HuH-7.5 (cell line): Measurements from ENCODE around the gene RIPOR1.

ENCODE experiments used
- DNase-seq: peaks from one replicate; pipeline ENCODE4 v3.0.0; 2011; ENCODE audit warnings: low spot score

The RIPOR1 gene

DNA sequence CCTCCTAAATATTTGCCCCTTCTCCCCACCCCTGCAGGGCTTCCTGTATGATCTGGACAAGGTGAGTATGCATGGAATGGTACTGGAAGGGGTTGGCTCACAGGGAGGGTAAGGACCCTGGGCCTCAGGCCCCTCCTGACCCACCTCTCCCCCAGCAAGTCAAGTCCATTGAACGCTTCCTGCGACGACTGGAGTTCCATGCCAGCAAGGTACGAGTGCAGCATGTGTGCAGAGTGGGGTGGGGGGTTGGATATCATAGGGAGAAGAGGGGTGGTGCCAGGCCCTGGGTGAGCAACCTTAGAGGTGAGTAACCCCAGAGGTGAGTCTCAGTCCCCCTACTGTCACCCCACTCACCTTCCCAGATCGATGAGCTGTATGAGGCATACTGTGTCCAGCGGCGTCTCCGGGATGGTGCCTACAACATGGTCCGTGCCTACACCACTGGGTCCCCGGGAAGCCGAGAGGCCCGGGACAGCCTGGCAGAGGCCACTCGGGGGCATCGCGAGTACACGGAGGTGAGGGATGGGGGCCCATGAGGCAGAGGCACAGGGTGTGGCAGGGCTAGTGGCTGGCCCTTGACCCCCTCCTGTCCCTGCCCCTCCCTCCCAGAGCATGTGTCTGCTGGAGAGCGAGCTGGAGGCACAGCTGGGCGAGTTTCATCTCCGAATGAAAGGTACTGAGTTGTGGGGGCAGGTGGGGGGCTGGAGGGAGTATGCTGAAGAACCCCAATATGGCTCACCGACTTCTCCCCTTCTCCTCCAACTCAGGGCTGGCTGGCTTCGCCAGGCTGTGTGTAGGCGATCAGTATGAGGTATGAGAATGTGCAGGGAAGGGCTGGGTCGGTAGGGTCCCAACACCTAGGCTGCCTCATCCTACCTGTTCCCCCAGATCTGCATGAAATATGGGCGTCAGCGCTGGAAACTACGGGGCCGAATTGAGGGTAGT lies 11.3 kb downstream of the RIPOR1 start:
- DNase-seq: no peak

DNA sequence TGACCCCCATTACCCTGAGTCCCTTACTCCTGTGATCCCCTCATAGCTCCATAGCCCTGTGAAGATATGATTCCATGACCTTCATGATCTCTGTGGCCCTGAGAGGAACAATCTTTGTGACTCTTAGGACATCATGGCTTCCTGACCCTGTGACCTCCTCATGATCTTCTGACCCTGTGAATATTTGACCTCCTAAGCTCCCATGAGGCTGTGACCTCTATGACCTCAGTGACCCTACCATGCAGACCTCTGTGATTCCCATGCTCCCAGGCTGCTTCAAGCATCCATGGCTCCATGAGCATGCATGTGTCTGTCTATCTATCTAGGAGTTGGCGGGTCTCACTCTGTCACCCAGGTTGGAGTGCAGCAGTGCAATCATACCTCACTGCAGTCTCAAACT lies 12.1 kb downstream of the RIPOR1 start:
- DNase-seq: no peak

DNA sequence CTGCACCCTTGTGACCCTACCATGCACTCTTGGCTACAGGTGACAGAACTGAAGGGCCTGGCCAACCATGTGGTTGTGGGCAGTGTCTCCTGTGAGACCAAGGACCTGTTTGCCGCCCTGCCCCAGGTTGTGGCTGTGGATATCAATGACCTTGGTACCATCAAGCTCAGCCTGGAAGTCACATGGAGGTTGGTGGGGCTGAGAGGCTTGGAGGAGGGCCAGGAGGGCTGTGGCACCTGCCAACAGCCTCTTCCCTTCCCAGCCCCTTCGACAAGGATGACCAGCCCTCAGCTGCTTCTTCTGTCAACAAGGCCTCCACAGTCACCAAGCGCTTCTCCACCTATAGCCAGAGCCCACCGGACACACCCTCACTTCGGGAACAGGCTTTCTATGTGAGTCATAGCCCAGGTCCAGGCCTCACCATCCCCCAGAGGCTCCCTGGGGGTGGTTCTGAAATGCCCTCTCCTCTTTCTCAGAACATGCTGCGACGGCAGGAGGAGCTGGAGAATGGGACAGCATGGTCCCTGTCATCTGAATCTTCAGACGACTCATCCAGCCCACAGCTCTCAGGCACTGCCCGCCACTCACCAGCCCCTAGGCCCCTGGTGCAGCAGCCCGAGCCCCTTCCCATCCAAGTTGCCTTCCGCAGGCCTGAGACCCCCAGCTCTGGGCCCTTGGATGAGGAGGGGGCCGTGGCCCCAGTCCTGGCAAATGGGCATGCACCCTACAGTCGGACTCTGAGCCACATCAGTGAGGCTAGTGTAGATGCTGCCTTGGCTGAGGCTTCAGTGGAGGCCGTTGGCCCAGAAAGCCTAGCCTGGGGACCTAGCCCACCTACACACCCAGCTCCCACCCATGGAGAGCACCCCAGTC lies 13.0 kb downstream of the RIPOR1 start:
- no peak for DNase-seq

DNA sequence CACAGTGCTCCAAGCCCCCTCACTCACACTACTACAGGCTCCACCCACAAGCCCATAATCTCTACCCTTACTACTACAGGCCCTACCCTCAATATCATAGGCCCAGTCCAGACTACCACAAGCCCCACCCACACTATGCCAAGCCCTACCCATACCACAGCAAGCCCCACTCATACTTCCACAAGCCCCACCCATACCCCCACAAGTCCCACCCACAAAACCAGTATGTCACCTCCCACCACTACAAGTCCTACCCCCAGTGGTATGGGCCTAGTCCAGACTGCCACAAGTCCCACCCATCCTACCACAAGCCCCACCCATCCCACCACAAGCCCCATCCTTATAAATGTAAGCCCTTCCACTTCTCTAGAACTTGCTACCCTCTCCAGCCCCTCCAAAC lies 13.8 kb downstream of the RIPOR1 start:
- peak; percentile 59 for DNase-seq

DNA sequence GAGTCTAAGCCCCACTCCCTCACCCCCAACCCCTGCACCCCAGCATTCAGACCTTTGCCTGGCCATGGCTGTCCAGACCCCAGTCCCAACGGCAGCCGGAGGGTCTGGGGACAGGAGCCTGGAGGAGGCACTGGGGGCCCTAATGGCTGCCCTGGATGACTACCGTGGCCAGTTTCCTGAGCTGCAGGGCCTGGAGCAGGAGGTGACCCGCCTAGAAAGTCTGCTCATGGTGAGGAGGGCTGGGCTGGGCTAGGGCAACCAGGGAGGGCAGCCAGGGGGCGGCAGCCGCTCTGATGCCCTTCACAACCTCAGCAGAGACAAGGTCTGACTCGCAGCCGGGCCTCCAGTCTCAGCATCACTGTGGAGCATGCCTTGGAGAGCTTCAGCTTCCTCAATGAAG lies 14.4 kb downstream of the RIPOR1 start:
- DNase-seq: no peak

DNA sequence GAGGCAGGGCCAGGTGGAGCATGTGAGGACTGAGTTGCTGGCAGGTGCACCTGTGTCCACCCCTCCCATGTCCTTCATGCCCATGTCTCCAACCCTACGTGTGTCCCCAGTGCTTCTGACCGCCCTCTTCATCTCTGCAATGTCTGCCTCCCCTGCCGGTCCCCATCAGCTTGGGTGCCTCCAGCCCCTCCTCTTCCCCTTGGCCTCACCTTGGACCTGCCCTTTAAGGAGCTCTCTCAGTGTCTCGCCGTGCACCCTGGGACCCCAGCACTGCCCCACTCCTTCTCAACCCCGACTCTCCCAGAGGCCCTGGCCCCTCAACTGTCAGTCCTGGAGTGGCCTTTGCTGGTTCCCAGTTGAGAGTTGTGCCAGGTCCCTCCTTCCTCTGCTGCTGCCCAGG lies 15.0 kb downstream of the RIPOR1 start:
- no peak for DNase-seq

DNA sequence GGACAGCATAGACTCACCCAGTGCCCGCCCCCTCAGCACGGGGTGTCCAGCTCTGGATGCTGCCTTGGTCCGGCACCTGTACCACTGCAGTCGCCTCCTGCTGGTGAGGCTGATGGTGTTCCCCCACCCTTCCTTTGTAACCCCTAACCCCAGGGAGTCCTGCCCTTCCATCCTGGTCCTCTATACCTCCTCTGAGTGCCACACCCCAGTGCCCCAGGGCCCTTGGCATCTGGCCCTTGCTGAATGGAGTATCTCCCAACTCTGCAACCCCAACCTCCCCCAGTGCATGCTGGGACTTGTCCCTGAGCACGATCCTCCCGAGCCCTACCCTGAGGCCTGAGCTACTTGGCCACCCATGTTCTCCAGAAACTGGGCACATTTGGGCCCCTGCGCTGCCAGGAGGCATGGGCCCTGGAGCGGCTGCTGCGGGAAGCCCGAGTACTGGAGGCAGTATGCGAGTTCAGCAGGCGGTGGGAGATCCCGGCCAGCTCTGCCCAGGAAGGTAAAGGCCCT lies 15.8 kb downstream of the RIPOR1 start:
- DNase-seq: peak; percentile 46

DNA sequence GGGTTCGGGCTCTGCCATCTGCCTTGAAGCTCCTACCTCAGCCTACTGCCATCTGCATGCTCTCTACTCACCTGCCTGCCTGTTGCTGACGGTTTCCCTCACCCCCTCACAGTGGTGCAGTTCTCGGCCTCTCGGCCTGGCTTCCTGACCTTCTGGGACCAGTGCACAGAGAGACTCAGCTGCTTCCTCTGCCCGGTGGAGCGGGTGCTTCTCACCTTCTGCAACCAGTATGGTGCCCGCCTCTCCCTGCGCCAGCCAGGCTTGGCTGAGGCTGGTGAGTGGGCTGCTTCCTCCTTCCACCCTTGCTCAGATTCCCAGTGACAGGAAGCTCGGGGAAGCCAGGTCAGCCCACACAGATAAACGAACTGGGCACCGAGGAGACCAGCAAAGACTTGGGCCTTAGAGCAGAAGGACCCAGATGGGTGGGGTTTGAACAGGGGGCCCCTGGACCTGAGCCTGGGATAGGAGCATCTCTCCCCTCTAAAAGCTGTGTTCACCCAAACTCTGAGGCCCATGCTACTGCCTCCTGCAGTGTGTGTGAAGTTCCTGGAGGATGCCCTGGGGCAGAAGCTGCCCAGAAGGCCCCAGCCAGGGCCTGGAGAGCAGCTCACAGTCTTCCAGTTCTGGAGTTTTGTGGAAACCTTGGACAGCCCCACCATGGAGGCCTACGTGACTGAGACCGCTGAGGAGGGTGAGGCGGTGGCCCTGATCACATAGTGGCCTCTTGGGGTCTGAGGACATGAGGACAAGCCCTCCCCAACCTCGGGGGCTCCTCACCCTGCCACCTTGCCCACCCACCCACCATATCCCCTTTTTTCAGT lies 16.4 kb downstream of the RIPOR1 start:
- DNase-seq: no peak

DNA sequence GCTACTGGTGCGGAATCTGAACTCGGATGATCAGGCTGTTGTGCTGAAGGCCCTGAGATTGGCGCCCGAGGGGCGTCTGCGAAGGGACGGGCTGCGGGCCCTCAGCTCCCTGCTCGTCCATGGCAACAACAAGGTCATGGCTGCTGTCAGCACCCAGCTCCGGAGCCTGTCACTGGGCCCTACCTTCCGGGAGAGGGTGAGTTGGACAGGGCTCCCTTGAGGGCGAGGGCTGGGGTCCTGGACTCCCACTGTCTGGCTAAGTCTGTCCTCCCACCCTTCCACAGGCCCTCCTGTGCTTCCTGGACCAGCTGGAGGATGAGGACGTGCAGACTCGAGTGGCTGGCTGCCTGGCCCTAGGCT lies 17.0 kb downstream of the RIPOR1 start:
- no peak for DNase-seq

DNA sequence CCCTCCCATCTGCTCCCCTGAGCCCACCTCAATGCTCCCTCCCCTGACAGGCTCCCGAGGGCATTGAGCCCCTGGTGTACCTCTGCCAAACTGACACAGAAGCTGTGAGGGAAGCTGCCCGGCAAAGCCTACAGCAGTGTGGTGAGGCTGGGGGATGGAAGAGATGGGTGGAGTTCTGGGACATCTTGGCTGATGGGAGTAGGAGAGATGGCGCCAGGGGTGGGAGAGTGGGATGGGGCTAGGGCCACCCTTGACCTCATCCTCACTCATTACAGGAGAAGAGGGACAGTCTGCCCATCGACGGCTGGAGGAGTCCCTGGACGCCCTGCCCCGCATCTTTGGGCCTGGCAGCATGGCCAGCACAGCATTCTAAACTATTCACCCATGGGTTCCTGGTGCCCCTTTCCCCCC lies 17.5 kb downstream of the RIPOR1 start:
- no peak for DNase-seq

DNA sequence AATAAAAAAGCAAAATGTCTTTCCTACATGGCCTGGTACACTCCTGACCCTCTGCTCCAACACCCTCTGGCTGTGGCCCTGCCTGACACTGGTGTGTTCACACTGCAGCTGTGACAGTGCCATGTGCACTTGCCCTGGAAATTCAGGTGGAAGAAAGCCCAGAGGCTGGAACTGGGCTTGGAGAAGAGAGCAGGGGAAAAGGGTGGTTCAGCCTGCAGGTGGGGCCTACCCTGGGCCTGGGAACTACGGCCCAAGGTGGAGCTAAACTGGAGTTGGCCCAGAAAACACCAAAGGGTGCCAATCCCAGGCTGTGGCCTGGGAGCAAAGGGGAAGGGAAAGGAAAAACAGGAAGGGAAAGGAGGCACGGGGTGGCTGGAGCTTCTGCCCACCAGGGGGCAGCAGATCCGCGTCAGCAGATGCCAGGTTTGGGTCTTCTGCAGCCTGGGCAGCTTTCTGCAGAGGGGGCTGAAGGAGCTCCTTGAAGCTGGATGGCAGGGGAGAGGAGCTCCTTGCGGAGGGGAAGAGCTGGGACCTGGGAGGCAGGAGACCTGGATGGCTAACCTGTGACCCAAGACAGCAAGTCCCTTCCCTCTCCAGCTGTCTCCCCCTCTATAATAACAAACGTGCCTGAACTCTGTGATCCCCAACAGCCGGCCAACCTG lies 18.3 kb downstream of the RIPOR1 start:
- DNase-seq: peak; percentile 94

DNA sequence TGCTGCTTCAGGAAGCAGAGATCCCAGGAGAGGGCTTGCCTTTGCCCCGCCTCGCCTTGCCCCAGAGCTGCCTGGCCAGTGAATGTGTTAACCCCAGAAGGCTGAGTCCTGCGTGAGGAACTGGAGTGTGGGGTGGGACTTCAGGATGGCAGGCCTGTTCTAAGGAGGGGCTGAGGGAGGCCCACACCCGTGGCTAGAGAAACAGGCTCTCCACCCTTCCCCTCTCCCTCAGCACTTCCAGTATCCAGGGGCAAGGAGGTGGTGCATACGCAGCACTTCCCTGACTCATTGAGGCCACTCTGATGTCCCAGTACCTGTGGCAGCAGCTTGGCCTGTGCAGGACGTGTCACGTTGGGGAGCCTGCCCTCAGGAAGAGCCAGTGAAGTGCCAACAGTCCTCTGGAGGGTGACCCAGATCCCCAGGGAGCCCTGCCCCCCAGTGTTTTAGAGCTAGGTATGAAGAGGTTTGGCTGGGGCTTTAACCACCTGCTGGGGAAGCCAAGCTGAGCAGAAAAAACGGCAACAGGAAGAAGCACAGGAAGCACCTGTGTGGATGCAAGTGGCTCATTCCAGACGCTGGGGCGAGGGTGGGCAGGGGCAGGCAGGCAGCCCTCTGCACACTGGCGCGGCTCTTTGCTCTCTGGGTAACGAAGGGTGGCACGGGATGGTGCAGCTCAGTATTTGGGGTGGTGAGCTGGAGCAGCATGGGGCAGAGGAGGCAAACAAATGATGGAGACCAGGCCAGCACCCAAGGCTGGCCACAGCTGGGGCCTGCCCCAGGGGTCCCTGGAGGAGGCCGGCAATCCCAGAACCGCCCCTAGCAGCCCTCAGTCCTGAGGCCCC lies 19.0 kb downstream of the RIPOR1 start:
- DNase-seq: no peak

DNA sequence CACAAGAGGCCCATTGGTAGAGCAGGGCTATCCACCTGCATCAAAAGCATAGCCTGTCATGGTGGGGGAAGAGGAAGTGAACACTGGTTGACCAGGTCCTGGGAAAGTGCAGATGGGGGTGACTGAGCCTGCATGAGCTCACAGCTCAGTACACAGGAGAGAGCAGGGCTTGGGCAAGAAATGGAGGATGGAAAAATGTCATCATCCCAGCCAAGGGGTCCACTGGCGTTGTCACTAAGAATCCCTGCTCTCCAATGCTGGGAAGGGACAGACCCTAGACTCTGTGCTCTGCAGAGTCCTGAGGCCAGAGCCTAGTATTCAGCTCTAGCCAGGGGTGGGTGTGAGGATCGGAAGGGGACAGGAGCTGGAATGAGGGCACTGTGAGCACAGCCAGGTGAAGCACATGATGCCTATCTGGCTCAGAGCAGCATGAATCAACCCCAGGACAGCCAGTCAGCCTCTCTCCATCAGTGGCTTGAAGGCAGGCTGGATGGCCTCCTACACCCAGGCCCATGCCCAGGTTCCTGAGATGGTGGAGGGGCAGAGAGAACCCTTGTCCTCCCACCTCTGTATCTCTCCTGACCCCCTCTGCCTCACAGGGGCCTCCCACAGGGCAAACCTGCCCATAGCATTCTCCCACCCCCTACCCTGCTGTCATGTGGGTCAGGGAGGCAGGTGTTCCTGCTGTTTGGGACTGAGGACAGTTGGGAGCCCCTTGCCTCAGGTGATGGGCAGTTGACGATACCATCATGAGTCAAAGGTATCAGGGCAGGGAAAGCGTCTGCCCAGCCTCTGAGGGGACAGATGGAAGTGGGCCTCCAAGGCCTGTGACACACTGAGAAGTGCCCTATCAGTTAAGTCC lies 19.9 kb downstream of the RIPOR1 start:
- no peak for DNase-seq

DNA sequence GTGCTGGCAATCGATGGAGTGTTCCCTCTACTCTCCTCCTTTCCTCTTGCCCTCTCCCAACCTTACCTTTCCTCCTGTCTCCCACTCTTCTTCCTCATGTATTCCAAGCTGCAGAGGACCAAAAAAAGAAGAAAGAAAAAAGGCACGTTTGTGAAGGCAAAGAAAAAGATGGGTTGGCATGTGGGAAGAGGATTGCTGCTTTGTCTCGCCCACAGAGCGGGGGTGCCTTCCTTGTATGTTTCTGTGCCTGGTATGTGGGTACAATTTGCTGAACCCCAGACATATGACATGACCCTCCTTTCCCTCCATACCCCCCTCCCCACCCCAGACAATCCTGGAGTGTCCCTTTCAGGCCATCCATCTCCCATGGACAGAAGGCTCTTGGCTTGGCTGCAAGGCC lies 20.6 kb downstream of the RIPOR1 start:
- DNase-seq: no peak

DNA sequence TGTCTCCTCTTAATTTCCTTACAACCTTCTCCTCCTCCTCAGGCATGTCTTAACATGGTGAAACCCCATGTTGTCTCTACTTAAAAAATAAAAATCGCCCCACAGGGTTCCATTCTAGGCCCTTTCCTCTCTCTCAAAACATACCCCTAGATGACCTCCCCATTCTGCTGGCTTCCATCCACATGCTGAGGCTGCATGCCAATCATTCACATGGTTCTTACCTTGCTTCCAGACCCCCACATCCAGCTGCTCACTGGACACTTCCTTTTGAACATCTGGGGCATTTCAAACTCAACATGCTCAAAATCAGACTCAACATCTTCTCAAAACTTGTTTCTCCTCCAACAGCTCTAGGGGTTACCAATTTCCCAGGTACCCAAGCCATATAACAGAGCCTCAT lies 21.3 kb downstream of the RIPOR1 start:
- DNase-seq: no peak

DNA sequence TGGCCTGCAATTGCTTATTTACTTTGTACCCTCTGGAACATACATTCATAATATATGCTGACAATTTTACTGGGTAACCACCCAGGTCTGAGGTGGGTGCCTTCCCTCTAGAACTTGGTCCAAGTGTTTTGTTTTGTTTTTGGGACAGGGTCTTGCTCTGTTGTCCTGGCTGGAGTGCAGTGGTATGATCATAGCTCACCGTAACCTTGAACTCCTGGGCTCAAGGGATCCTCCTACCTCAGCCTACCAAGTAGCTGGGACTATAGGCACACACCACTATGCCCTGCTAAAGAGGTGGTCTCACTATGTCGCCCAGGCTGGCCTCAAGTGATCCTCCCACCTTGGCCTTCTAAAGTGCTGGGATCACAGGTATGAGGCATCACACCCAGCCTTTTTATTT lies 22.5 kb downstream of the RIPOR1 start:
- DNase-seq: no peak

DNA sequence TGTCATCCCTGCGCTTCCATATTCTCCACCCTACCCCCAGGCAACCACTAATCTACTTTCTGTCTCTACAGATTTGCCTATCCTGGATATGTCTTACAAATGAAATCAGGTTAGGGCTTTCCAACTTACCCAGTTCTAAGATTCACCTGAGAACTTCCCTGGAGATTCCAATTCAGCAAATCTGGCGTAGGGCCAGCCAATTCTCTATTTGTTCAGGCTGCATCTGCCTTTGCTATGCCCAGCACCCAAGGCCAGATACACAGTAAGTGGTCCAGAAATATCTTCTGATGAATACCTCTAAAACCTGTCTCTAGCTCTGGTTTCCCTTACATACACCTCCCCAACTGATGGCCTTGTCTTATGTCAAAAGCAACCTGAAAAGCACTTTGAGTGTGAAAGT lies 23.3 kb downstream of the RIPOR1 start:
- no peak for DNase-seq

DNA sequence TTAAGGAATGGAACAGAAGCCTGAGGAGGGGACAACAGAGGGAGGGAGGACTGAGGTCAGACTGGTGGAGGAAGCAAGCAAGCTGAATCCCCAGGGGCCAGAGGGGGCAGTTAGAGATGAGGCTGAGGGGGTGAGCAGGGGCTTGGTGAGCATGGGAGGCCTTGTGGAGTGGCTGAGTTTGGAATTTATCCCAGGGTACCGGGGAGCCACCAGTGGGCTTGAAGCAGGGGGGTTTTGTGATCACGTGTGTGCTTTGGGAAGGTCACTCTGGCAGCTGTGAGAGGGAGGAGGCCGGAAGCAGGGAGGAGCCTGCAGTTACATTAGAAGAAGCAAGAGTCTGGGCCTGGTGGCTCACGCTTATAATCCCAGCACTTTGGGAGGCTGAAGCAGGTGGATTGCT lies 23.8 kb downstream of the RIPOR1 start:
- no peak for DNase-seq

DNA sequence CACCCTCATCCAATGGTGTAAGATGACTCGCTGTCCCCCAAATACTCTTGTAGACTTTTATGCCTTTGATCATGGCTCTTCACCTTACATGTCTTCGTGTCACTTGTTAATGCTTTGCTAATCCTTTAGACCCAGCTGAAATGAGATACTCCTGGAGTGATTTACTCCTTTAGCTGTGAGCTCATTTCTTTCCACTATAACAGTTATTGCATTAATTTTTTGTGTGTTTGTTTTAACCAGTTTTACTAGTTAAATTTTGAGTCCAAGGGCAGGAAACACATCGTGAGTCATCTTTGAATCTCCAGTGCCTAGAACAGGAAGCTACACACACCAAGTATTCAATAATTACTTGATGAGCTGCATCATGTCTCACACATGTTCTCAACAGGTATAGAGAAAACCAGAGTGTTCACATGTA lies 27.2 kb downstream of the RIPOR1 start:
- DNase-seq: no peak

DNA sequence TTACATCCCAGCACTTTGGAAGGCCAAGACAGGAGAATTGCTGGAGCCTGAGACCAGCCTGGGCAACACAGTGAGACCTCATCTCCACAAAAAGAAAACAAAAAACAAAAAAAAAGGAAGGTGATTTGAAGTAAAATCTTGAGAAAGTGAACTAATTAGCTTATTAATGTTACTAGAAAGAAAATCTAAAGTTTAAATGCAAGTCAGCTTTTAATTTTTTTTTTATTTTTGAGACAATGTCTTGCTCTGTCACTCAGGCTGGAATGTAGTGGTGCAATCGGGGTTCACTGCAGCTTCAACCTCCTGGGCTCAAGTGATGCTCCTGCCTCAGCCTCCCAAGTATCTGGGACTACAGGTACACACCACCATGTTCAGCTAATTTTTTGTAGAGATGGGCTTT lies 30.2 kb downstream of the RIPOR1 start:
- no peak for DNase-seq
